Lower lobe of right lung (tissue), 2 donors: ENCODE results near the gene MYOCD. TPM values are rescaled to one million over a fixed set of nuclear protein-coding genes. Genes with fewer than 3 reads are reported as not detected.

Experiments used
- ATAC-seq, 2 donors: fragments of 200-7000 bp; cut with Tn5 transposase; one replicate each; pipeline ENCODE4 v1.9.1; 2020 to 2022; ENCODE audit warnings: mild to moderate bottlenecking in 2 of 2, moderate library complexity in 2 of 2
- DNase-seq: peaks from one replicate; pipeline ENCODE4 v3.0.0-alpha.2; 2020
- H3K27ac ChIP-seq: fragments of 200-600 bp; one replicate; pipeline ENCODE4 v1.8.0; 2022
- H3K27me3 ChIP-seq: fragments of 200-600 bp; one replicate; pipeline ENCODE4 v1.8.0; 2022; ENCODE audit warnings: low read depth
- H3K36me3 ChIP-seq: fragments of 200-600 bp; one replicate; pipeline ENCODE4 v1.8.0; 2022; ENCODE audit warnings: mild to moderate bottlenecking
- H3K4me1 ChIP-seq: fragments of 200-600 bp; one replicate; pipeline ENCODE4 v1.8.0; 2022
- H3K4me3 ChIP-seq: fragments of 200-600 bp; one replicate; pipeline ENCODE4 v1.8.0; 2022; ENCODE audit warnings: mild to moderate bottlenecking
- H3K9me3 ChIP-seq: fragments of 200-600 bp; one replicate; pipeline ENCODE4 v1.8.0; 2022
- CTCF ChIP-seq: fragments of 200-600 bp; IDR thresholded peaks from one replicate; pipeline ENCODE4 v1.8.0; 2022; ENCODE audit warnings: antibody characterized with exemption, mild to moderate bottlenecking
- intact Hi-C: fragments of 100-400 bp; cut with DNase I; formaldehyde crosslinking; loops from one replicate; pipeline ENCODE4 v1.11.0; 2022
- total RNA-seq: library from RNA; stranded (reverse); fragmentation: NEBNext Ultra II Directional; extraction: Animal tissue kit (Norgen Biotek cat#: 25700); gene quantifications from one replicate; pipeline ENCODE4 v1.2.1, GENCODE V29; 2021
- donor health status: DM: no; HTN: yes; CAD: no; lungs with severe emphysema.

MYOCD gene
- total RNA-seq, 1 donor from 2014 or later, result 3.6 TPM

- Histone ChIP-seq H3K27ac (no peak overlapping the region), H3K27me3 (no peaks in the 10 kb centered on the region), H3K4me3 (no peak overlapping the region), H3K36me3 (no peaks in the 10 kb centered on the region), H3K9me3 (no peaks in the 10 kb centered on the region), H3K4me1 (no peaks in the 10 kb centered on the region)
- ATAC-seq (no peak), DNase-seq (no peak)
- intact Hi-C loops, result no loop called here
- TF ChIP-seq CTCF, result no peak
These were observed 20.8 kb downstream of the MYOCD start for GRCh38 chr17:12686486-12686885.

GRCh38 chr17:12688382-12688781 is 22.7 kb downstream of the MYOCD start:
- H3K27ac ChIP-seq, result no peak overlapping the region
- DNase-seq, result no peak
- H3K27me3 ChIP-seq, result no peaks in the 10 kb centered on the region
- no peak for ATAC-seq
- intact Hi-C loops, result no loop called here
- H3K36me3 ChIP-seq, result no peaks in the 10 kb centered on the region
- TF ChIP-seq CTCF, result no peak
- no peaks in the 10 kb centered on the region for H3K9me3 ChIP-seq
- H3K4me3 ChIP-seq, result no peak overlapping the region
- H3K4me1 ChIP-seq, result no peaks in the 10 kb centered on the region

GRCh38 chr17:12691173-12691572 is 25.5 kb downstream of the MYOCD start:
- Histone ChIP-seq H3K27me3 (no peaks in the 10 kb centered on the region), H3K4me1 (no peaks in the 10 kb centered on the region), H3K27ac (peak overlapping the region; percentile 8), H3K9me3 (no peaks in the 10 kb centered on the region), H3K36me3 (no peaks in the 10 kb centered on the region), H3K4me3 (no peak overlapping the region)
- ATAC-seq (peak; percentile 29 to 32), DNase-seq (no peak)
- TF ChIP-seq CTCF, result no peak
- intact Hi-C loops, result no loop called here

- H3K36me3 ChIP-seq, result no peaks in the 10 kb centered on the region
- H3K9me3 ChIP-seq, result no peaks in the 10 kb centered on the region
- no peak overlapping the region for H3K27ac ChIP-seq
- intact Hi-C loops, result no loop called here
- no peak for DNase-seq
- no peaks in the 10 kb centered on the region for H3K27me3 ChIP-seq
- H3K4me3 ChIP-seq, result no peak overlapping the region
- no peaks in the 10 kb centered on the region for H3K4me1 ChIP-seq
- no peak for TF ChIP-seq CTCF
- ATAC-seq, result no peak
These were observed 27.9 kb downstream of the MYOCD start for GRCh38 chr17:12693640-12694039.

GRCh38 chr17:12706070-12706469 is 40.4 kb downstream of the MYOCD start:
- no peak for TF ChIP-seq CTCF
- no peaks in the 10 kb centered on the region for H3K4me1 ChIP-seq
- intact Hi-C loops, result no loop called here
- ATAC-seq (no peak), DNase-seq (no peak)
- no peaks in the 10 kb centered on the region for H3K9me3 ChIP-seq
- H3K36me3 ChIP-seq, result no peaks in the 10 kb centered on the region
- no peak overlapping the region for H3K4me3 ChIP-seq
- no peak overlapping the region for H3K27ac ChIP-seq
- no peaks in the 10 kb centered on the region for H3K27me3 ChIP-seq

- Histone ChIP-seq H3K36me3 (no peaks in the 10 kb centered on the region), H3K27me3 (no peaks in the 10 kb centered on the region), H3K27ac (no peak overlapping the region), H3K9me3 (no peaks in the 10 kb centered on the region), H3K4me3 (no peak overlapping the region), H3K4me1 (no peaks in the 10 kb centered on the region)
- intact Hi-C loops, result no loop called here
- DNase-seq, result no peak
- TF ChIP-seq CTCF, result no peak
- no peak for ATAC-seq
These were observed 43.4 kb downstream of the MYOCD start for GRCh38 chr17:12709063-12709462.
